ENCODE data around the gene SLC4A9. TPM values are rescaled to one million over a fixed set of nuclear protein-coding genes. Genes with fewer than 3 reads are reported as not detected.

SLC4A9 gene
- total and polyA plus RNA-seq, 2 donors from 2014 or later = 2.5 to 29.9 TPM

- DNase-seq = no peak
- H3K9ac ChIP-seq (ENCODE audit: low read length in 3 of 3) = no peak overlapping the region
- H3K4me1 ChIP-seq (ENCODE audit: control insufficient read depth in 2 of 3, insufficient read depth in 2 of 3, low read depth in 1 of 3, low read length in 3 of 3) = peaks cover 5 to 16% (median 6%) of the 10 kb centered on the region in 3 donors
- intact Hi-C loops (cut with DNase I) = loop anchor here (5.0 kb wide), 1 partner anchor 102 kb away; no protein-coding TSS in a partner anchor
- H3K27me3 ChIP-seq (ENCODE audit: control insufficient read depth, insufficient read depth, low read length) = no peaks in the 10 kb centered on the region
- H3K4me3 ChIP-seq (ENCODE audit: low read length in 3 of 3) = no peak overlapping the region
- no peak overlapping the region for H3K27ac ChIP-seq (ENCODE audit: low read depth in 2 of 2, low read length in 2 of 2)
- TF ChIP-seq CTCF (IDR thresholded peaks at IDR 0.05; ENCODE audit: borderline replicate concordance, extremely low read depth, insufficient read depth) = no peak
- no peaks in the 10 kb centered on the region for H3K9me3 ChIP-seq (ENCODE audit: control insufficient read depth in 2 of 3, insufficient read depth in 1 of 3, low read length in 3 of 3)
- H3K36me3 ChIP-seq (ENCODE audit: control insufficient read depth in 2 of 3, insufficient read depth in 3 of 3, low read length in 3 of 3) = no peaks in the 10 kb centered on the region
- no peak for FAIRE-seq
Observed at GRCh38 chr5:140349244-140349643, 10.8 kb upstream of the SLC4A9 start.

GRCh38 chr5:140351609-140352334 is 8.2 kb upstream of the SLC4A9 start:
- Histone ChIP-seq H3K4me1 (ENCODE audit: control insufficient read depth in 2 of 3, insufficient read depth in 2 of 3, low read depth in 1 of 3, low read length in 3 of 3) (peaks cover 0 to 8% (median 5%) of the 10 kb centered on the region in 3 donors), H3K27ac (ENCODE audit: low read depth in 2 of 2, low read length in 2 of 2) (no peak overlapping the region), H3K36me3 (ENCODE audit: control insufficient read depth in 2 of 3, insufficient read depth in 3 of 3, low read length in 3 of 3) (no peaks in the 10 kb centered on the region), H3K27me3 (ENCODE audit: control insufficient read depth, insufficient read depth, low read length) (no peaks in the 10 kb centered on the region), H3K9ac (ENCODE audit: low read length in 3 of 3) (no peak overlapping the region), H3K4me3 (ENCODE audit: low read length in 3 of 3) (no peak overlapping the region), H3K9me3 (ENCODE audit: control insufficient read depth in 2 of 3, insufficient read depth in 1 of 3, low read length in 3 of 3) (no peaks in the 10 kb centered on the region)
- intact Hi-C loops (cut with DNase I) = no loop called here
- peak; percentile 90 for TF ChIP-seq CTCF (IDR thresholded peaks at IDR 0.05; ENCODE audit: borderline replicate concordance, extremely low read depth, insufficient read depth)
- DNase-seq (peak in 3 of 5 donors; percentile 52 to 90 (median 83)), FAIRE-seq (no peak)

GRCh38 chr5:140355546-140355945 is 4.4 kb upstream of the SLC4A9 start:
- intact Hi-C loops (cut with DNase I) = no loop called here

More at GRCh38 chr5:140355546-140355945, 4.4 kb upstream of the SLC4A9 start:
- FAIRE-seq (no peak), DNase-seq (no peak)
- Histone ChIP-seq H3K9ac (ENCODE audit: low read length in 3 of 3) (no peak overlapping the region), H3K27me3 (ENCODE audit: control insufficient read depth, insufficient read depth, low read length) (no peaks in the 10 kb centered on the region), H3K27ac (ENCODE audit: low read depth in 2 of 2, low read length in 2 of 2) (no peak overlapping the region), H3K36me3 (ENCODE audit: control insufficient read depth in 2 of 3, insufficient read depth in 3 of 3, low read length in 3 of 3) (no peaks in the 10 kb centered on the region), H3K4me3 (ENCODE audit: low read length in 3 of 3) (no peak overlapping the region), H3K4me1 (ENCODE audit: control insufficient read depth in 2 of 3, insufficient read depth in 2 of 3, low read depth in 1 of 3, low read length in 3 of 3) (peaks cover 0 to 5% (median 0%) of the 10 kb centered on the region in 3 donors), H3K9me3 (ENCODE audit: control insufficient read depth in 2 of 3, insufficient read depth in 1 of 3, low read length in 3 of 3) (no peaks in the 10 kb centered on the region)
- TF ChIP-seq CTCF (IDR thresholded peaks at IDR 0.05; ENCODE audit: borderline replicate concordance, extremely low read depth, insufficient read depth) = no peak

All from kidney (tissue), 14 donors.